ENCODE measurements around the gene CLCN6.

The CLCN6 gene

GRCh38 chr1:11856698-11857097 is 50.7 kb downstream of the CLCN6 start:
- DNase-seq = no peak

- no peak for DNase-seq
These were observed 51.3 kb downstream of the CLCN6 start for GRCh38 chr1:11857164-11857851.

GRCh38 chr1:11858158-11858557 is 52.2 kb downstream of the CLCN6 start:
- no peak for DNase-seq

GRCh38 chr1:11858613-11858967 is 52.6 kb downstream of the CLCN6 start, which contains the start of gene NPPB:
TSS of gene NPPB (minus strand) at chr1:11858945. CDS start at chr1:11858833, 112 bp downstream.
- no peak for DNase-seq

- peak; percentile 47 for DNase-seq
These were observed 53.2 kb downstream of the CLCN6 start for GRCh38 chr1:11858968-11859871.

GRCh38 chr1:11860083-11860482 is 54.1 kb downstream of the CLCN6 start:
- DNase-seq = no peak

GRCh38 chr1:11860587-11860986 is 54.6 kb downstream of the CLCN6 start:
- DNase-seq = no peak

GRCh38 chr1:11862890-11863289 is 56.9 kb downstream of the CLCN6 start:
- no peak for DNase-seq

- no peak for DNase-seq
These were observed 62.5 kb downstream of the CLCN6 start for GRCh38 chr1:11868331-11868980.

GRCh38 chr1:11869104-11869503 is 63.1 kb downstream of the CLCN6 start:
- no peak for DNase-seq

- no peak for DNase-seq
These were observed 63.7 kb downstream of the CLCN6 start for GRCh38 chr1:11869650-11870207.

- no peak for DNase-seq
These were observed 66.6 kb downstream of the CLCN6 start for GRCh38 chr1:11872545-11872944.

GRCh38 chr1:11873395-11874257 is 67.6 kb downstream of the CLCN6 start:
- DNase-seq = no peak

GRCh38 chr1:11874258-11874562 is 68.2 kb downstream of the CLCN6 start:
- DNase-seq = no peak

- no peak for DNase-seq
These were observed 68.6 kb downstream of the CLCN6 start for GRCh38 chr1:11874624-11875023.

GRCh38 chr1:11875094-11875493 is 69.1 kb downstream of the CLCN6 start:
- DNase-seq = no peak

- no peak for DNase-seq
These were observed 71.1 kb downstream of the CLCN6 start for GRCh38 chr1:11877074-11877473.

GRCh38 chr1:11878081-11878890 is 72.3 kb downstream of the CLCN6 start:
- no peak for DNase-seq

- no peak for DNase-seq
These were observed 72.8 kb downstream of the CLCN6 start for GRCh38 chr1:11878891-11879190.

- DNase-seq = no peak
These were observed 73.6 kb downstream of the CLCN6 start for GRCh38 chr1:11879311-11880180.

GRCh38 chr1:11880181-11880575 is 74.2 kb downstream of the CLCN6 start:
- DNase-seq = no peak
